Smooth muscle cell of the brain vasculature (primary cell): ENCODE data around the gene PPP1R2.
A peak's percentile ranks its signal among the peaks of the same experiment; 100 is the strongest.

Experiments
- DNase-seq: peaks from one replicate; pipeline ENCODE4 v3.0.0-alpha.2; 2012; ENCODE audit warnings: low read depth, low spot score

PPP1R2 gene

DNA sequence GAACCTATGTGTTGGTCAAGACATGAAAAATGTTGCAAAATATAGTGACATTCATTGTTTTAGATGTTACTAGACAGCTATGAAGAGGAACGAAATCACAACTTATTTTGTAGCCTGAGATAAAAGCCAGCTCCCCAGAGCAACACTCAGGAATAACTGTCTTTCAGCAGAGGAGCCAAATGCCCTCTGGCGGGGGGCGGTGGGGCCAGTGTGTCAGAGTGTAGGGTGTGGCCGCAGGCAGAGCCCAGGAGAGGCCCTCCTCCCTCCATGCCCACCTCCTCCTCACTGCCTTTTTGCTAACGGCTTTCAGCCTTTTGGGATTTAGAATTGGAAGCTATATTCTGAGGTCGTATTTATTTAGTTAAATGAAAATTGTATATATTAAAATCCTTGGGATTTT is 23.7 kb upstream of the PPP1R2 start:
- no peak for DNase-seq

- DNase-seq = no peak
Observed at GRCh38 chr3:195565716-195566115, 22.6 kb upstream of the PPP1R2 start.

DNA sequence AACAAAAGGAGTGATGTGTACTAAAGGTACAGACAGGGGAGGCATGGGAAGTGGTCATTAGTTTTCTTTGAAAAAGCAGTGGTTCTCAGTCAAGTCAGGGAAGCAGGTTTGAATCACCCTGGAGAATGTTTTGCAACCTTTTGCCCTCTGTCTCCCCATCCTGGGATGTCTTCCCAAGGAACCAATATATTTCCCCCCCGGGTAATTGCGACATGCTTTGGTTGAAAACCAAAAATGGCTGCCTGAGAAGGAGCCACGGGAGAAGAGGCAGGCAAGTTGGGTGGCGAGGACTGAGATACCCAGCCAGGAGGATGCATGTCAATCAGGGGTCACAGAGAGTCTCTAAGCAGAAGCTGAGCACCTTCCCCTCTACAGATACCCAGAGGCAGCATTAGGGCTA is 20.2 kb upstream of the PPP1R2 start:
- no peak for DNase-seq

GRCh38 chr3:195559723-195560409 is 16.7 kb upstream of the PPP1R2 start:
- DNase-seq = no peak

GRCh38 chr3:195558602-195559001 is 15.5 kb upstream of the PPP1R2 start:
- DNase-seq = peak; percentile 44

DNA sequence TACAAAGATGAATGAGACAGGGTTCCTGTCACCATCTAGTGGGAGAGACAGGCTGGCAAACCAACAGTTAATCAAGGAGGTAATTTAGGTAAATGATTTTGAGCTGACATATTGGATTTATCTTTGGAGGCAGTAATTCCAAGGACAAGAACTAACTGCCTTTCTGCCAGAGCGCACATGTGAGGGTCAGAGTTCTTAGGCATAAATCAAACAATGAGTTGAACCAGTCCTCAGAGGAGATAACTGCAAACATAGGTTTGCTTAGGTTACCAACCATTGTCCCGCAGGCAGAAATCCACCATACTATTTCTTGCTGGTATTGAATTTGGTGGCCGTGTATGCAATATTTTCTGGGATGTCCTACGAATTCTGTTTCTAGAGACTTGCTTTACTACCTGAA is 14.2 kb upstream of the PPP1R2 start:
- no peak for DNase-seq

- DNase-seq = no peak
Observed at GRCh38 chr3:195556390-195556789, 13.3 kb upstream of the PPP1R2 start.

DNA sequence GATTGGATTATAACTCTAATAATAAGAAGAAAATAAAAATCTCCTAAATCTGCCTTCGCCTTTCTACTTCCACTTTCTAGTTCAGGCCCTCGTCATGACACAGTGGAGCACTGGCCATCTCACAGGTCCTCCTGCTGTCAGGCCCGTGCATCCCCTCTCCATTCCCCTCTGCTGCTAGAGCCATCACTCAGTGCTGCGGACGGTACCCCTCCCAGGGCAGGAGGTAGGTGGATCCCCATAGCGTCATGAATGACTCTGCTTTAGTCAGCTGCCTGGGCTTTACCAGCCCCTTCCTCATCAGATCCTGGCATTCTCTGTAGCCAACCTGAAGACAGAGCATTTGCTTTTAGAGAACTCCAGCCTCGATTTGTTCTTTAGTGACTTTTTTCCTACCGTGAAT is 12.0 kb upstream of the PPP1R2 start:
- no peak for DNase-seq

DNA sequence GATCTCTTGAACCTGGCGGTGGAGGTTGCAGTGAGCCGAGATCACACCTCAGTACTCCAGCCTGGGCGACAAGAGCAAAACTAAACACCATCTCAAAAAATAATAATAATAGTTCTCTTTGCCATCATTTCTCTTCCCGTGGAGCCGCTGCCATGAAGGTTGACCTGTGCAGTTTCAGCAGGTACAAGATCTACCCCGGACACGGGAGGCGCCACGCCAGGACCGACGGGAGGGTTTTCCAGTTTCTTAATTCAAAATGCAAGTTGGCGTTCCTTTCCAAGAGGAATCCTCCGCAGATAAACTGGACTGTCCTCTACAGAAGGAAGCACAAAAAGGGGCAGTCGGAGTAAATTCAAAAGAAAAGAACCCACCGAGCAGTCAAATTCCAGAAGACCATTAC is 11.3 kb upstream of the PPP1R2 start:
- DNase-seq = no peak

DNA sequence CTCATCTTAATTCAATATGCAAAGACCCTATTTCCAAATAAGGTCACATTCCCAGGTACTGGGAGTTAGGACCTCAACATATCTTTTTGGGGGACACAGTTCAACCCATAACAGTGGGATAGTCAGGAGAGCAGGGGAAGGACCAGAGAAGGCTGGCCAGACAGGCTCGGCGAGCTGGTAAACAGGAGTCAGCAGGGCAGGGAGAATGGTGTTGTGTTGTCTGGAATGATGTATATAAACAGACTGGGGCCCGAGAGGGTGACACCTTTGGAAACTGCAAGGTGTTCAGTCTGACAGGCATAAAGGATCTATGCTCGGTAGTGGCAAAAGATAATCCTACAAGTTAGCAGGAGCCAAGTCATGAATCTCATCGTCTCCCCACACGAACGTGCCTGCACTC is 10.1 kb upstream of the PPP1R2 start:
- no peak for DNase-seq

GRCh38 chr3:195551381-195551978 is 8.4 kb upstream of the PPP1R2 start:
- DNase-seq = no peak

DNA sequence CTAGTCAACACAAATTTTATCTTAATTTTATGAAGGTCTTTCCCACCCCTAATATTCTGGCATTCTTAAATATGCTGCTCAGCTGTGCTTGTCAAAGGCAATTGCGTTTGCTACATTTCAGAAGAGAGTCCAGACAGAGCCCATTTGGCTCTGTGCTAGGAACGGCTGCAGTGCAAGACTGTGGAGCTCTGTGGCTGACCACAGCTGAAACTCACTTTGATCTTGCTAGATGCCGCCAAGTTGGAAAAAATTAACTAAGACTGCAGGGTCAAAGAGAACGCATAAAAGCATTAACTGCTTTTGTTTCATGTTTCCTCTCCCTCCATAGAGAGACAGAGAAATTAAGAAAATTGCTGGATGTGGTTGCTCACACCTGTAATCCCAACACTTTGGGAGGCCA is 7.6 kb upstream of the PPP1R2 start:
- DNase-seq = no peak

DNA sequence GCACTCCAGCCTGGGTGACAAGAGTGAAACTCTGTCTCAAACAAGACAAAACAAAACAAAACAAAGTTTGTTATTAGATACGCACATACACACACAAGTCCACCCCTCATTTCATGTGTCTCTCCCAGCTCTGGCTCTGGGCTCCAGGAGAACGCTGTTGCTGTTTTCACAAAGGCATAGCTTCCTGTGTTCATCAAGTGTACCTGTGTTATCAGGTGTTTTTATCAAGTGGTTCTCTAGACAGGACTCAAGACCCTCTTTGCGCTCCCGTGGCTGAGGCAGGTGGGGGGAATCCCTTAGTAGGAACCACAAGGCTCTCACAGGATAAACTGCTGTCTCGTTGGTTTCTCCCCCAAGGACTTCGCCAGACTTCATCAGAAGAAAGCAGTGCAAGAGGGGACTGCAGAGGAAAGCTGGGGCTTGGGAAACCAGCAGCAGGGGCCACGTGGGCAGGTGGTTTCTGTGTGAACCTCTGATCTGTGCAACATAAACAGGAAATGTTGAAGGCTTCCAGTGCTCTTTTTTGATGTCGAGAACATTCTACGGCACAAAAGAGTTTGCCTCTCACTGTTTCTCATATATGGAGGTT is 6.9 kb upstream of the PPP1R2 start:
- DNase-seq = no peak

DNA sequence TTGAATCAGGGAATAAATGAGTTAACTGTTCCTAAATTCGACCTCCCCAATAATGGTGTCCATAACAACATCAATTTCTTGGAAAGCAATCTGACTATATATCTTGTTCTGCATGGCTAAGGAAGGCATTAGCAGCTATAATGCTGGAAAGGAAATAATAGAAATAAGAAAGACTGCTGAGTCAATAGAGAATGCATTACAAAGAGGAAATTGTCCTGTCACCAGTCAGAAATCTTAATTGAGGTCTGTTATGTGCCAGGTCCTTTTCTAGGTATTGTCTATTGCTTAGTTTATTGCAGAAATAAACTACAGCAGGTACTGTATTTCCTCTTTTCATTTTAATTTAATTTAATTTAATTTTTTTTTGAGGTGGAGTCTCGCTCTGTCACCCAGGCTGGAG is 5.9 kb upstream of the PPP1R2 start:
- no peak for DNase-seq

DNA sequence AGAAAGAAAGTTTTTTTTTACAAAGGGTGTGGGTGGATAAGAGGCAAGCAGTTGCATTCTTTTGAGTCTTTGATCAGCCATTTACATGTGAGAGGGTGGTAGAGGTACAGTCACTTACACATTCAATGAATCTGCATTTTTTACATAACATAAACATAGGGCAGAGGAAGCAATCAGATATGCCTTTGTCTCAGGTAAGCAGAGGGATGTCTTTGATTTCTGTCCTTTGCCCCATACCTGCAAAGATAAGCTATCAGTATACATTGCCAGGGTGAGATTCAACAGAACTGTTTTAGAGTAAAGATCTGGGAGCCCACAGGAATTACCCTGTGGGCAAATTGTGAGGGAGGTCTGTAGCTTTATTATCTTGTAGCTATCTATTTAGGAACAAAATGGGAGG is 5.4 kb upstream of the PPP1R2 start:
- no peak for DNase-seq

DNA sequence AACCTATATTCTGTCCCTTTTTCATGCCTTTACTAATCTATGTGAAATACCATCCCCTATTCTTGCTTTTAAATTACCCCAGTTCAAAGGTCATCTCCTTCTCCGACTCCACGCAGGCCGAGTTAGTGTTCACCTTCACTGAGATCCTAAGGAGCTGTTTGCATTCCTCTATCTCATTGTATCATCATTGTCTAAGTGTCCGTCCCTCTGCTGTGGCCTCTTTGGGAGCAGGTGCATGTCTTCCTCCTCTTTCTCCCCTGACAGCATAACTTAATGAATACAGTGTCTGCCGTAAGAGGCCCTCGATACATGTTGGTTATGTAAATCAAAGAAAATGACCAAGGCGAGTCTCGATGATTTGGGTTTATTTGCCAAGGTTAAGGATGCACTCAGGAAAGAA is 4.9 kb upstream of the PPP1R2 start:
- no peak for DNase-seq

DNA sequence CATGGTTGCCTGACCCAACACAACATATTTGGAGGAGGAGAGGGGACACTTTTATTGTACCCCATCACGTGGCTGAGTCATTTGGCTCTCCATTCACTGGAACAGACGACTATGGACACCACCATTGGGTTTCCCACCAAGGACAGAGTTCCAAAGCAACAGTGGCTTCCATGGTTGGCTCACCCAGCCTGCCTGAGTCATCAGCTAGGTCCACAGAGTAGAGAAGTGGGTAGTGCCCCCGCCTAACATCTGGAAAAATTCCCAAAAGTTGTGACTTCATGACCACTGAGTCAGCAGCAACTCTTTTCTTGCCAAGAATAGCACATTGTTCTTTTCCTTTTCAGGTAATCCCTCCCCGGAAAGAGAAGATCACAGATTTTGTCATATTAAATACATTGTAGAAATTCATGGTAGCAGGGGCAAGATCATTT is 3.0 kb upstream of the PPP1R2 start:
- peak; percentile 35 for DNase-seq

- no peak for DNase-seq
Observed at GRCh38 chr3:195544634-195545033, 1.5 kb upstream of the PPP1R2 start.

DNA sequence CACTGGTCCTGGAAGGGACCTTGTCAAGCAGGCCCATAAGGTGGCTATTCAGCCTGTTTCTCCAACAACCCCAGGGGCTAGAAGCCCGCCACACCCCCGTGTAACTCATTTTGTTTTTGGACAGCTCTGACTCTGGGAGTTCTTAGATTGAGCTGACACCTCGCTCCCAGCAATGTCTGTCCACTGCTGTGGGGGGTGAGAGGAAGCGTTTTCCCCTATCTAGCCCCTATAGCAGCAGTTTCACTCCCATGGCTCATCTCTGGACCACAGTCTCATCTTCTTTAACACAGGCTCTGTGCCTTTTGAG is 1.1 kb upstream of the PPP1R2 start:
- DNase-seq = no peak

DNA sequence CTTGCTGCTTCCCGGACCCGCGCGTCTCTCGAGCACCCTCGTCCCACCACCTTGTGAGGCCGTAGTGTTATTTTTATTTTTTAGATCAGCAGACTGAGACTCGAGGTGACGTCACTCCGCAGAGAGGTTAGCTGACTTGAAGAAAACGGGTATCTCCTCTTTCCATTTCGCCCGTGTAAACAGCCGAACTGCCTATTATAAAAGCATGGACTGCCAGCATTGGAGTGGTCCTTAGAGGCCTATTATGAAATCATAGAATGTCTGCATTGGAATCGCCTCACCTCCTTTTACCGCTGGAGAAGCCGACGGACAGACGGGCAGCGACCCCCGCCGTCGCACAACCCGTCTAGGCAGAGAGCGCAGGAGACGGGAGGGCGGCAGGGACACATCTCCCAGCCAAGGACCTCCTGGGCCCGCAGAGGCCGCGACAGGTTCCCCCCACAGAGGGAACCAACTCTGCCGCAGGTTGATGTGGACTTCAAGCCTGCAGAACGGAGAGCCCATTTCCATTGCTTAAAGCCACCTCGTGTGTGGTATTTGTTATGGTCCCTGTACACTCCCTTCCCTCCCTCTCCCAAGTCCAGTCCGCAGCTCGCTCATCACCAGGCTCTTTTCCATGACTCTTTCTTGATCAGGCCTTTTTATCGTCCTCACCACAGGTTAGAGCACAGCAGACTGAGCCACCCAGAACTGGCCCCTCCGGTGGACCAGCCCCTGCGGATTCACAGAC is 540 bp upstream of the PPP1R2 start:
- no peak for DNase-seq

GRCh38 chr3:195542316-195542697 is 818 bp downstream of the PPP1R2 start:
- no peak for DNase-seq

DNA sequence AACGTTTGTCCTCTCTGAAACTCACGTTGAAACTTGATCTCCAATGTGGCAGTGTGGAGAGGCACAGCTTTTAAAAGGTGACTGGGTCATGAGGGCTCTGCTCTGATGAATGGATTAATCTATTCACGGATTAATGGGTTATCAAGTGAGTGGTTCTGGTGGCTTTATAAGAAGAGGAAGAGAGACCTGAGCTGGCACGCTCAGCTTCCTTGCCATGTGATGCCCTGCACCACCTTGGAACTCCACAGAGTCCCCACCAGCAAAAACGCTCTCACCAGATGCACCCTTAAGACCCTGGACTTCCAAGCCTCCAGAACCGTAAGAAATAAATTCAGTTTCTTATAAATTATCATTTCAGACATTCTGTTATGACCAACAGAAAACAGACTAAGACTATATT is 2.6 kb downstream of the PPP1R2 start:
- DNase-seq = no peak

DNA sequence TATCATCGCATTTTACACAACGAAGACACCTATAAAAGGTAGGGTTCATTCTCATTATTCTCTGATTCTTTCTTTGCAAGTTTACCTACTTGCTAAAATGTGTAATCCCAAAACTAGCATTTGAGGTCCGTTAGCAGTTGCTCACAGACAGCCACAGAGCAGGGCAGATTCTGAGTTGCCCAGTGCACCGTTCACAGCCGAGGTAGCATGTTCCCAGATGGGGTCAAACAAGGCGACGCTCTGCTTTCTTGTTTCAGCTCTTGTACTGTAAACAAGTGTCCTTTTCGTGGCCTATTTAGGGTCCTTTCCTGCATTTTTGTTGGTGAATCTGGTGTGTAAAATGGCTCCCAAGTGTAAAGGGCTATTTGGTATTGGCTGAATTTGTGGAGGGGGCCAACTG is 3.1 kb downstream of the PPP1R2 start:
- DNase-seq = no peak
